Measurements from ENCODE around the gene MYRIP.
"Not testable (repeated sequence)": the region's sequence is repeated elsewhere in the genome, so short reads cannot be mapped to it uniquely, and the experiment has no call there.

MYRIP gene

DNA sequence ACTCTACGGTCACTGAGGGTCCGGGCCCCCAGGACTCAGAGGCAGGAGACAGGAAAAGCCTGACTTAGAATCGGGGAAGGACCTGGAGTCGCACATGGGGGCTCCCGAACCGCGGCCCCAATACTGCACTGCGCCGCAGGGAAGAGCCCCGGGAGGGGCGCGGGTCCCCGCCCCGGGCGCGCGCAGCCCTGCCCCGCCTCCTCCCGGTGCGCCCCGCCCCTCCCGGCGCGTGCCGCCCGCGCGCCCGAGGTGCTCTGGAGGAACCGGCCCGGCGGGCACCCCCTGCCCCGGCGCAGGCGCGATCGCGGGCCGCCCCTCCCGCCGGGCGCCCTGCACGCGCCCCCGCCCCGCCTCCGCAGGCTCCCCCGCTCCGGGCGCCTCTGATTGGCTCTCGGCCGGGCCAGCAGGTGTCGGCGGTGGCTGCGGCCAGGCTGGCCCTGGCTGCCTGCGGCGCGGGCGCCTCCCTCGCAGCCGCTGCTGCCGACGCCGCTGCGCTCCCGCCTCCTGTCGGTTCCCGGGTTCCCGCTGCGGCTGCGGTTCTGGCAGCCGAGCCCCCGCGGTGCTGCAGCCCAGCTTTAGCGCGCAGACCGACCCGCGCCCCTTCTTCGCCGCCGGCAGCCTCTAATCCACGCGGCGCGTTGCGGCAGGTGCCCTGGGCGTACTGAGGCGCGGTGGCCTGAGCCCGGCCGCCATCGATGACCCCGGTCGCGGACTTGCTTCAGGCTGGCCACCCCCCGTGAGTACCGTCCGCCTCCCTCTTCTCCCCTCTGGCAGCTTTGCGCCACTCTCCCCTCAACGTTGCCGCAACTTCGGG, at the start of gene MYRIP:
TSS of gene MYRIP (plus strand) at position 429 of the 814 bp plus-strand sequence. CDS start 91,208 bp downstream, outside the sequence.
- DNase-seq, result peak; percentile 79

DNA sequence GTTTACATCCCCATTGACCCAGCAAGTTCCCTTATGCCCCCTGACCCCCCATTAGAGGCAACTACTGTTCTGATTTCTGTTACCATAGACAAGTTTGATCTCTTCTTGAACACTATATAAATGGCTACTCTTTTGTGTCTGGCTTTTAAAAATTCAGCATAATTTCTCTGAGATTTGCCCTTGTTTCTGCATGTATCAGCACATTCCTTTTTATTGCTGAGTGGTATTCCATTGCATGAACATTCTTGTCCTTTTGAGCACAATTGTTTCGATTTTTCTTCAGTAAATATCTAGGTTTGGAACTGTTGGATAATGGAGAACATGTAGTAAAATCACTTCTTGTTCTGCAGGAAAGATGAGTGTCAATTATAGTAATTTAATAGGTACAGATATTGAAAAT, 49.1 kb upstream of the MYRIP start:
- DNase-seq, result no peak

DNA sequence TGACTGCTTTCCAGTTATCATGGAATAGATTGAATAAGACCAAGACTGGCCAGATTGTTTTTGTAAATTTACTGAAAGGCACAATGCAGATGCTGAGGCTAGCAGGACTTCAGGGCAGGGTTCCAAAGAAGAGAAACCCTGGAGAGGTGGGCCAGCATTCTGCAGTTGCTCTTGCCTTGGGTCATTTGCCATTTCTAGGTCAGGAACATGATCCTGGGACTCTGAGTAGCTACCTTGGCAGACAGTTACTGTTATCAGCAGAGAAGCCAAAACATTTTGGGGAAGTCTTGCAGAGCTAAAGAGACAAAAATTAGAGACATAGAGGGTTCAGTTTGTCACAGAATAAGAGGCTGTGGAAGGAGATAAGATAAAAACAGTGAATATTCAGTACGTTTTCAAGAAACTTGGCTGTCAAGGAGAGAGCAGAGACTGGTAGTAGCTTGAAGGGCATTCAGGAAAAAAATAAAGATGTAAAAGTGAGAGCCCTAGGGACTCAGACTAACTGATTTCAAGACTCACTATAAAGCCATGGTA, 46.8 kb upstream of the MYRIP start:
- no peak for DNase-seq

DNA sequence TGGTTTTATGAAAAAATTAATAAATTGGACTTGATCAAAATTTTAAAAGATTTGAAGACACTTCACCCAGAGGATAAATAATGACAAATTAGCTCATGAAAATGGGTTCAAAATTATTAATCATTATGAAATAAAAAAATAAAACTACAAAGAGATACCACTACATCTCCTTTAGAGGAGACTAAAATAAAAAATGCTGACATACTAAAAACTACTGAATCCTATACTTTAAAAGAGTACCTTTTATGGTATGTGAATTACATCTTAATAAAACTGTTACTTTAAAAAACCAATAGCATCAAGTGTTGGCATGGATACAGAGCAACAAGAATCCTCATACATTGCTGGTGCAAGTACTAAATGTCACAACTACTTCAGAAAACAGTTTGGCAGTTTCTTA, 46.0 kb upstream of the MYRIP start:
- DNase-seq, result no peak

DNA sequence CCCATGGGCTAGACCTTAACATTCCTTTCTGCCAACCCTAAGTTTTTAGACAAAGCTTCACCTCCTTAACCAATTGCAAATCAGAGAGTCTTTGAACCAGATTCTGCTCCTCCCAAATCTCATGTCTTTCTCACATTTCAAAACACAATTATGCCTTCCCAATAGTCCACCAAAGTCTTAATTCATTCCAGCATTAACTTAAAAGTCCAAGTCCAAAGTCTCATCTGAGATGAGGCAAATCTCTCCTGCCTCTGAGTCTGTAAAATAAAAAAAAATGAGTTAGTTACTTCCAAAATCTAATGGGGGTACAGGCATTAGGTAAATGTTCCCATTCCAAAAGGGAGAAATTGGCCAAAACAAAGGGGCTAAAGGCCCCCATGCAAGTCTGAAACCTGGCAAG, 43.8 kb upstream of the MYRIP start:
- no peak for DNase-seq

DNA sequence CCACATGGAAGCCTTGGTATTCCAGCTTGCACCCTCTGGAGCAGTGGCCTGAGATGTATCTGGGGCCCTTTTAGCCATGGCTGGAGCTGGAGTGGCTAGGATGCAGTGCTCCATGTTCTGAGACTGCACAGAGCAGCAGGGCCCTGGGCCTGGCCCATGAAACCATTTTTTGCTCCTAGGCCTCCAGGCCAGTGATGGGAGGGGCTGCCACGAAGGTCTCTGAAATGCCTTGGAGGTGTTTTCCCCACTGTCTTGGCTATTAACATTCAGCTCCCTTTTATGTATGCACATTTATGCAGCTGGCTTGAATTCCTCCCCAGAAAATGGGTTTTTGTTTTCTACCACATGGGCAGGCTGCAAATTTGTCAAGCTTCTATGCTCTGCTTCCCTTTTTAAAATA, 43.0 kb upstream of the MYRIP start:
- no peak for DNase-seq

DNA sequence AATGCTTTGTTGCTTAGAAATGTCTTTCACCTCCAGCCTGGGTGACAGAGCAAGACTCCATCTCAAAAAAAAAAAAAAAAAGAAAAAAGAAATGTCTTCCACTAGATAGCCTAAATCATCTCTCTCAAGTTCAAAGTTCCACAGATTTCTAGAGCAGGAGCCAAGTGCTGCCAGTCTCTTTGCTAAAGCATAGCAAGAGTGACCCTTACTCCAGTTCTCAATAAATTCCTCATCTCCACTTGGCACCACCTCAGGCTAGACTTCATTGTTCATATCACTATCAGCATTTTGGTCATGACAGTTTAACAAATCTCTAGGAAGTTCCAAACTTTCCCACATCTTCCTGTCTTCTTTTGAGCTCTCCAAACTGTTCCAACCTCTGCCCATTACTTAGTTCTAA, 42.5 kb upstream of the MYRIP start:
- DNase-seq, result not testable (repeated sequence)

DNA sequence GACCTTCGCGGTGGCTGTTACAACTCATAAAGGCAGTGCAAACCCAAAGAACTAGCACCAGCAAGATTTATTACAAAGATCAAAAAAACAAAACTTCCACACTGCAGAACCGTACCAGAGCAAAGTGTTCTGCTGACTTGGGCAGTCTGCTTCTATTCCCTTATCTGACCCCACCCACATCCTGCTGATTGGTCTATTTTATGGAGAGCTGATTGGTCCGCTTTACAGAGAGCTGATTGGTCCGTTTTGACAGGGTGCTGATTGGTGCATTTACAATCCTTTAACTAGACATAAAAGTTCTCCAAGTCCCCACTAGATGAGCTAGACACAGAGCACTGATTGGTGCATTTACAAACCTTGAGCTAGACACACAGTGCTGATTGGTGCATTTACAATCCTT, 31.2 kb upstream of the MYRIP start:
- DNase-seq, result not testable (repeated sequence)

DNA sequence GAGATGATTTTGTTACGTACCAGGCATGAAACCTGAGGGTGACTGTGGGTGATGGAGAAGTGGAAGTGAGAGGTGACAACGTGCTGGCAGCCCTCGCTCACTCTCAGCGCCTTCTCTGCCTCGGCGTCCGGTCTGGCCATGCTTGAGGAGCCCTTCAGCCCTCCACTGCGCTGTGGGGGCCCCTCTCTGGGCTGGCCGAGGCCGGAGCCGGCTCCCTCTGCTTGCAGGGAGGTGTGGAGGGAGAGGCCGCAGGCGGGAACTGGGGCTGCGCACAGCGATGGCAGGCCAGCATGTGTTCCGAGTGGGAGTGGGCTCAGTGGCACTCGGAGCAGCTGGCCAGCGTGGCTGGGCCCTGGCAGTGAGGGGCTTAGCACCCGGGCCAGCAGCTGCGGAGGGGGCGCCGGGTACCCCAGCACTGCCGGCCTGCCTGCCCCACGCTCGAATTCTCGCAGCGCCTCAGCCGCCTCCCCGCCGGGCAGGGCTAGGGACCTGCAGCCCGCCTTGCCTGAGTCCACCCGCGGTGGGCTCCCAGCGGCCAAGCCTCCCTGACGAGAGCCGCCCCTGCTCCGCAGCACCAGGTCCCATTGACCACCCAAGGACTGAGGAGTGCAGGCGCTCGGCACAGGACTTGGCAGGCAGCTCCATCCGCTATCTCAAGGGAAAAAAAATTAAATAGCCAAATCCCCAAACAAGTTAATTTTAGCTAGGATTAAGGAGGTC, 29.7 kb upstream of the MYRIP start:
- no peak for DNase-seq

DNA sequence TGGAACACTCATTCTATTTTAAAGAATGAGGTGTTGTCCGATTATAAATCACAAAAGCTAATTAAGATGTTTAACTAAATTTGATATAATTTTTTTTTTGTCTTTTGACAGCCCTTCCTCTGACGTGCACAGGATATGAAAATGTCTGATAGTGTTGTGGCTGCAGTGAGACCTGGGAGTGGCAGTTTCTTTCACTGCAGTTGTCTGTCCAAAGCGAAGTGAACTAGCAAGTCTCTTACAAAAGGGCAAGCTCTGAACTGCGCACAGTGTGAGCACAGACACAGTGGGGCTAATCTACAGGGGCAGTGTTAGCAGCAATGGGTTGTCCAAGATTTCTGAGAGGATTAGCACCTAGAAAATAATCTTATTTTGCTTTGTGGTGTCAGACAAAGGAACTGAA, 29.1 kb upstream of the MYRIP start:
- no peak for DNase-seq

DNA sequence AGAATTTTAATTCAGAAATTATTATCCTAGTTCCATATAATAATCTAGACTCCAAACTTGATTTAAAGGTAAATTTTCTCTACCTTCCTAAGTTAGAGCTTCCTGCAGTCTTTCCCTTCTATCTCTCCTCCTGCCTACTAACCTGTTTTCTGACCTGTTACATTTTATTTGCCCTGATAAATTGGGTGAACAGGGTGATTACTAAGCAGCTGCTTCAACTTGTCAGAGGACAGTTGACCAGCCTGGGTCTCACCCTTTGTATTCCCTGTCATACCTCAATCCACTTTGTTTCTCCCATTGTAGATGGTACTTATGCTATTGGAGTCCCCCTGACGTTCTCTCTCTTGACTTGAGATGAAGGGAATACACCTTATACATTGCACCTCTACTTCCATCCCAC, 28.4 kb upstream of the MYRIP start:
- DNase-seq, result no peak

DNA sequence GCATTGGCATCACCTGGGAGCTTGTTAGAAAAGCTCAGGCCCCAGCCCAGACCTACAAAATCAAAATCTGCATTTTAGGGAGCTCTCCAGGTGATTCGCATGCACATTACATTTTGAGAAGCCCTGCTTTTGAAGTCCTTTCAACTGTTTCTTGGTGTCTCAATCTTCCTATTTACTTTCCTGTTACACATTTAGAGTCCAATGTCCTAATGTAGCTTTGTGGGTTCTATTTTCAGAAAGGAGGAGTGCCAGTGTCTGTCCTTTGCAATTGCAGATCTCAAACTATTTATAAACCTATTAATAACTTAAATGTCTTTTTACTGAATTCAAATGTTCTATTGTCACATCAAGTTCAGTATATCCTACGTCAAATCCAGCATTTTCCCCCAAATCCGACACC, 27.8 kb upstream of the MYRIP start:
- no peak for DNase-seq

DNA sequence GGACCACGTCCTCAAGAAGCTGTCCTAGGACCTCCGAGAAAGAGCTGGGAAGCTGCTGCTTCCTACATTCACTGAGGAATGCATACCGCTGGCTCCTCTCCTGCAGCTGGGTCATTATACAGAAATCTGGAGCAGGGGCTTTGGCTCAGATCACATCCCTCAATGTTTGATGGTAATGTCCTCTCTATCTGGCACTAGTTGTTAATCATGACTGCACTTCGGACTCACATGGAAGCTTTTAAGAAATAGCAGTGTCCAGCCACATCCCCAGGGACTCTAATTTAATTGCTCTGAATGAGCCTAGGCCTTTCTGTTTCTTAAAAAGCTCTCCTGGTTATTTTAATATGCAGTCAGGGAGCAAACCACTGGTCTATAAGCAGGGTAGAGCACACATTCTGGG, 25.7 kb upstream of the MYRIP start:
- no peak for DNase-seq

DNA sequence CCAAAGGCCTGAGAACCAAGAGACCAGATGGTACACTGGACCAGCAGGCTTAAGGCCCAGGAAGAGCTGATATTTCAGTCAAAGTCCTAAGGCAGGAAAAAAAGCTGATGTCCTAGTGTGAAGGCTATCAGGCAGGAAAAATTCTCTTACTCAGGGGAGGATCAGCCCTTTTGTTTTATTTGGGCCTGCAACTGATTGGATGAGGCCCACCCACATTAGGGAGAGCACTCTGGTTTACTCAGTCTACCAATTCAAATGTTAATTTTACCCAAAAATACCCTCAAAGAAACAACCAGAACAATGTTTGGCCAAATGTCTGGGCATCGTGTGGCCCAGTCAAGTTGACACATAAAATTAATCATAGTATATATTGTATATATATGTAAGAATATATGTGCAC, 24.5 kb upstream of the MYRIP start:
- no peak for DNase-seq

DNA sequence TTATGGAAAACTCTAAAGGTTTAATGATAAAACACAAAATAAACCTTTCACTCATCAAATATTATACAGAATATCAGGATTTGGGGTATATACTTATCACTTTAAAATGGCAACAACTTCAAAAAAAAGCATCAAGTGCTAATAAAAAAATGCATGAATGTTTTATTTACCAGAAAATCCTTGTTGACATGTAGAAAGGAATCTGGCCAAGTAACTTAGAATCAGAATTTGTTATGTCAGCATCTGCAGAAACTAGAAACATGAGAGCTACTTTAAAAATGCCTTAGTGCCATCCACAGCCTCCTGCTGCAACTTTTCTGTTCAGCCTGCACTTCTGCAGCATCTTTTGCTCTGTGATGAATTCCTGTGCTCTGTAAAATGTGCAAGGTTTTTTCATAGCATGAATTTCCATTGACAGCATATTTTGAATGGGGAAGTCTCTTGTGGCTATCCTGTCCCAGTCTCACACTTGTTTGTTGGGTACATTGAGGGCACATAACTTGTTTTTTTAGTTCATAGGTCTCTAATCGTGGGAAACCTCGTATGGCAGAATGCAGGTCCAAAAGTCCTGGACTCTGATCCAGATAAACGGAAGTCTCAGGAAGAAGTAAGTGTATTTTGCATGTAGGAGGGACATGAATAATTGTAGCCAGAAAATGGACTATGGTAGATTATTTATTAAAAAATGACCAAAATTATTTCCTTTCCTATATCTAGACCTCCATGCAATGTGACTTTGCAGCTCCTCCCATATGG, 21.1 kb upstream of the MYRIP start:
- no peak for DNase-seq

DNA sequence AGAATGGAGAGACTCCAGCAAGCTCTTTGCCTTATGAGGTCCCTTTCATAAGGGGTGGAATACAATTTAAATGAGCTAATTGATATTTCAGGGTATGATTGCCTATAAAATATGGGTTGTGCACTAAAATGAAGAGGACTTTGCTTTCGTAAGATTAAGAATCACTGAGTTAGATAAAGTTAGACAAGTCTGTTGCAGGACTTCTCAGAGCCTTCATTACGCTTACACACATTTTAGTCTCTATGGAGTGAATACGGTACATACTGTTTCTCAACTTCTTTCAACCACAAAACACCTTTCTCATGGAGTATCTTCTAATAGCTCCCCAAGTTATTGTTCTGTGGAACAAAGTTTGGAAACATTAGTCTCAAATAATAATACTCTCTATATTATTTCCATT, 17.8 kb upstream of the MYRIP start:
- DNase-seq, result no peak

DNA sequence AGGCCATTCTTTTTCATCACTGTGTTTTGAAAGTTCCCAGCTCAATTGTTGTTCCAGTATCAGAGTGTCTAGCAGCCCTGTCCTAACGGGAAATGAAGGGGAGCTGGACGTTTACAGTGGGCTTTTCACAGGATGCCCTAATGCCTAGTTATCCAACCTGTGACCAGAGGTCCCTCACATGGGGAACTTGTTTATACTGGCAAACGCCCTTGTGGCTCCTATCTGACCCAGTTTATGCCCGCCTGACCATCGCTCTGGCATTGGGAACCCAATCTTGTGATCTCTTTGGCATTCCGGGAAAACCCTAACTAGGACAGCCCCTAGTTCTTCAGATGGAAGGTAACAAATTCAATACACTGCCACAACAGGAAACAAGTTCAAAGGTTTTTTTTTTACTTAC, 14.5 kb upstream of the MYRIP start:
- DNase-seq, result no peak

DNA sequence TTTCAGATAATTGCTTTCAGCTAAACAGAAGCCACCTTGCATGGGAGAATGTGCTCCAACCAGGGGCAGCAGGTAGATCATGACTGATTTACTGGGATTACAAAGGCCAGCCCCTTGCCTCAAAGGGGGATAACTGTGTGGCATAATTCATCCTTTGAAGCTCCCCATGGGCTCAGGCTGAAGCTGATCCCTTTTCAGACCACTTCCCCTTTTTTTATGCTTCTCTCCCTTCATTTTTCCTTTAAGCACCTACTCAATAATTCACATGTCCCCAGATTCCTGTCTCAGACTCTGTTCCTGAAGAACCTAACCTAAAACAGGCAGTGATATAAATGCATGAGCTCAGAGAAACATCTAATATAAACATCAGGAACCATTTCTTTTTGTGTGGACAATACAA, 8.2 kb upstream of the MYRIP start:
- no peak for DNase-seq

DNA sequence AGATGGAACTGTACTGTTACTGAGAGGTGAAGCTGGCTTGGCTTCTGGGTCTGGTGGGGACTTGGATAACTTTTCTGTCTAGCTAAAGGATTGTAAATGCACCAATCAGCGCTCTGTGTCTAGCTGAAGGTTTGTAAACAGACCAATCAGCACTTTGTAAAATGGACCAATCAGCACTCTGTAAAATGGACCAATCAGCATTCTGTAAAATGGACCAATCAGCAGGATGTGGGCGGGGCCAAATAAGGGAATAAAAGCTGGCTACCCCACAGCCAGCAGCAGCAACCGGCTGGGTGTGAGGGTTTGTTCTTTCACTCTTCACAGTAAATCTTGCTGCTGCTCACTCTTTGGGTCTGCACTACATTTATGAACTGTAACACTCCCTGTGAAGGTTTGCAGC, 6.9 kb upstream of the MYRIP start:
- not testable (repeated sequence) for DNase-seq

DNA sequence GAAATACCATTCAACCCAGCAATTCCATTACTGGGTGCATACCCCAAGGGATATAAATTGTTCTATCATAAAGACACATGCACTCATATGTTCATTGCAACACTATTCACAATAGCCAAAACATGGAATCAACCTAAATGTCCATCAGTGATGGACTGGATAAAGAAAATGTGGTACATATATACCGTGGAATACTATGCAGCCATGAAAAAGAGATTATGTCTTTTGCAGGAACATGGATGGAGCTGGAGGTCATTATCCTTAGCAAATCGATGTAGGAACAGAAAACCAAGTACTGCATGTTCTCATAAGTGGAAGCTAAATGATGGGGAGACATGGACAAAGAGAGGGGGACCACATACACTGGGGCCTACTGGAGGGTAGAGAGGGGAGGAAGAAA, 5.5 kb upstream of the MYRIP start:
- DNase-seq, result no peak

DNA sequence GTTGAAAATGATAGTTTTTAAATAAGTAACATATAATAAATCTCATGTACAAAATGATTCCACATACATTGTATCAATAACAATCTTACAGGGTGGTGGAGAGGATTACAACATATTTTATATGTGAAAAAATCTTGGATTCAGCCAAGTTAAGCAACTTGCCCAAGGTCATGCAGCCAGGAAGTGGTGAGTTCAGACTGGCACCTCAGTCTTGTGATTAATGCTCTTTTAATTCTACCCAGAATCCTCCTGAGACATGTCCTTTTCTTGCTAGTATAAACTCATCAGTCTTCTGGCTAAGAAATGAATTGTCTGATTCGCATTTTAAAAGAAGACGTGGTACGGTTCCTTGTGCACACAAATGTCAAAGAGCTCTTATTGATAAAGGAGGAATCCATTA, 4.5 kb upstream of the MYRIP start:
- no peak for DNase-seq

DNA sequence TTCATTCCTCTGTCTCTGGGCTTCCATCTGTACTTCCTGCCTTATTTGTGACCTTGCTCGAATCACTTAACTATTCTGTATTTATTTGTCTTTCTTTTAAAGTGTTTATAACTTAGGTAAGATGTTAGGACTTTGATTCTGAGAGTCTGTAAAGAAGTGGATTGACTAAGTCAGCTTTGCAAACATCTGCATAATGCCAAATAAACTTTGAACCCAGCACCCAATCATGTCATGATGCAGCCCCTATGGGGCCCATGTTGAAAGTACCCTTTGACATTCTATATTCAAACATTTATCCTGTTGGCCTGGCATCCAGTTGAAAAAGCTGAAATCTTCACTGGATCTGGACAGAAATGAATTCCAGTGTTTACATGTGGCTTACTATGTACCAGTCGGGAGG, 3.8 kb upstream of the MYRIP start:
- DNase-seq, result no peak

DNA sequence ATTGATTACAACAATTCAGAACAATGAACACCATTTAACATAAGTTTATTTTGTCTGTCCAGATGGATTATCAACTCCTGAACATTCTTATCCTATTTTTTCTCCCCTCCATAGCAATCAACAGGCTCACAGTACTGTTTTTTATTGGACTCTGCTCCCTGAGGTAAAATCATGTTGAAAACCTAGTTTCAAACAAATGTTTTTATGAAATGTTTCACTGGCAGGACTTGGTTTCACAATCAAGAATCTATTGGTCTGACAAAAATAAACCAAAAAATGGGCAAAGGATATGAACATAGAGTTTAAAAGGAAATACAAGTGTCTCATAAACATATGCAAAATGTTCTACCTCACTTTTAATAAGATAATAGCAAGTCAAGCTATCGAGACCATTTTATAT, 2.6 kb upstream of the MYRIP start:
- DNase-seq, result no peak
